ENCODE data around the gene HSPA2. TPM values are rescaled to one million over a fixed set of nuclear protein-coding genes. Genes with fewer than 3 reads are reported as not detected.
"Not testable (repeated sequence)": the region's sequence is repeated elsewhere in the genome, so short reads cannot be mapped to it uniquely, and the experiment has no call there.

HSPA2 gene
- total RNA-seq, 1 experiment from 2014 or later, result 0.15 TPM

DNA sequence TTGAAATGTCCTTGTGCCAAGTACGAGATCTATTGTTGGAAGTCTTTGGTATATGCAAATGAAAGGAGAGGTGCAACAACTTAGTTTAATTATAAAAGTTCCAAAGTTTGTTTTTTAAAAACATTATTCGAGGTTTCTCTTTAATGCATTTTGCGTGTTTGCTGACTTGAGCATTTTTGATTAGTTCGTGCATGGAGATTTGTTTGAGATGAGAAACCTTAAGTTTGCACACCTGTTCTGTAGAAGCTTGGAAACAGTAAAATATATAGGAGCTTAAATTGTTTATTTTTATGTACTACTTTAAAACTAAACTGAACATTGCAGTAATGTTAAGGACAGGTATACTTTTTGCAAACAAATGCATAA lies 2.3 kb downstream of the HSPA2 start:
- H4K20me1 ChIP-seq (ENCODE audit: insufficient read depth, low read depth, low read length), result no peaks in the 10 kb centered on the region
- no peaks in the 10 kb centered on the region for H3K79me2 ChIP-seq (ENCODE audit: low read length)
- H3K9ac ChIP-seq (ENCODE audit: low read length), result no peak overlapping the region
- H3K4me2 ChIP-seq (ENCODE audit: low read depth, low read length, poor library complexity, severe bottlenecking), result no peak overlapping the region
- no peak overlapping the region for H3K4me3 ChIP-seq (ENCODE audit: low read length)
- H3K36me3 ChIP-seq (ENCODE audit: insufficient read depth, low read length), result no peaks in the 10 kb centered on the region
- no peaks in the 10 kb centered on the region for H3K27me3 ChIP-seq (ENCODE audit: low read length)
- no peak overlapping the region for H2AFZ ChIP-seq (ENCODE audit: low read length)
- H3K4me1 ChIP-seq (ENCODE audit: low read length), result peaks cover 5% of the 10 kb centered on the region
- no peak for DNase-seq
- no peak overlapping the region for H3K27ac ChIP-seq (ENCODE audit: low read length)
- H3K9me3 ChIP-seq (ENCODE audit: low read length), result no peaks in the 10 kb centered on the region
- no peaks in the 10 kb centered on the region for H3K9me2 ChIP-seq (replicated peaks; ENCODE audit: insufficient read depth, low read length)

GRCh38 chr14:64544607-64545312 lies 4.2 kb downstream of the HSPA2 start:
- DNase-seq, result no peak
- H3K4me3 ChIP-seq (ENCODE audit: low read length), result no peak overlapping the region
- H3K4me2 ChIP-seq (ENCODE audit: low read depth, low read length, poor library complexity, severe bottlenecking), result no peak overlapping the region
- H3K4me1 ChIP-seq (ENCODE audit: low read length), result peaks cover 3% of the 10 kb centered on the region
- H3K79me2 ChIP-seq (ENCODE audit: low read length), result no peaks in the 10 kb centered on the region
- H3K27me3 ChIP-seq (ENCODE audit: low read length), result no peaks in the 10 kb centered on the region
- H3K36me3 ChIP-seq (ENCODE audit: insufficient read depth, low read length), result no peaks in the 10 kb centered on the region
- H3K9me2 ChIP-seq (replicated peaks; ENCODE audit: insufficient read depth, low read length), result no peaks in the 10 kb centered on the region
- H3K9me3 ChIP-seq (ENCODE audit: low read length), result no peaks in the 10 kb centered on the region
- no peak overlapping the region for H2AFZ ChIP-seq (ENCODE audit: low read length)
- H3K27ac ChIP-seq (ENCODE audit: low read length), result no peak overlapping the region
- no peaks in the 10 kb centered on the region for H4K20me1 ChIP-seq (ENCODE audit: insufficient read depth, low read depth, low read length)
- no peak overlapping the region for H3K9ac ChIP-seq (ENCODE audit: low read length)

DNA sequence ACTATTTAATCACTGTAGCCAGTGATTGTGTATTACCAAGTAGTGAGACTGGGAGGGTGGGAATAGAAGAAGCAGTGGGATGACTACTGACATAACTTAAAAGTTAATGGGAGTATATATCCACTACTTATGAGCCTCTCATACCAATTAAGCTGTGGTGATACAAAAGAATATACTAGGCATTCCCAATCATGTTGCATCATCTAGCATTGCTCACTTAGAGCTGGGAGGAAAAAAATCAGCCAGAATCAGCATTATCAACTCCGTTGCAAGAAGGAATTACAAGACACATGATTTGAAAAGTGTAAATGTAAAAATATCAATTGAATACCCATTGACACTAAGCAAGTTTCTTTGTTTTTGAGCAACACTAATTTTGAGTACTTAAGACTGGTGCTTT lies 8.5 kb downstream of the HSPA2 start:
- H2AFZ ChIP-seq (ENCODE audit: low read length), result no peak overlapping the region
- H3K79me2 ChIP-seq (ENCODE audit: low read length), result no peaks in the 10 kb centered on the region
- H3K4me2 ChIP-seq (ENCODE audit: low read depth, low read length, poor library complexity, severe bottlenecking), result no peak overlapping the region
- no peaks in the 10 kb centered on the region for H3K27me3 ChIP-seq (ENCODE audit: low read length)
- no peak overlapping the region for H3K27ac ChIP-seq (ENCODE audit: low read length)
- no peaks in the 10 kb centered on the region for H3K9me2 ChIP-seq (replicated peaks; ENCODE audit: insufficient read depth, low read length)
- no peaks in the 10 kb centered on the region for H3K4me1 ChIP-seq (ENCODE audit: low read length)
- H3K9ac ChIP-seq (ENCODE audit: low read length), result no peak overlapping the region
- H3K9me3 ChIP-seq (ENCODE audit: low read length), result no peaks in the 10 kb centered on the region
- no peaks in the 10 kb centered on the region for H4K20me1 ChIP-seq (ENCODE audit: insufficient read depth, low read depth, low read length)
- DNase-seq, result no peak
- H3K4me3 ChIP-seq (ENCODE audit: low read length), result no peak overlapping the region
- H3K36me3 ChIP-seq (ENCODE audit: insufficient read depth, low read length), result no peaks in the 10 kb centered on the region

GRCh38 chr14:64549791-64550620 lies 9.5 kb downstream of the HSPA2 start, which contains the start of gene PPP1R36:
PPP1R36 (plus strand) TSS chr14:64549961; CDS start chr14:64549998, 37 bp downstream.
- no peak within 1 kb of the TSS for H2AFZ ChIP-seq (ENCODE audit: low read length)
- no peaks in the 10 kb centered on the region for H3K9me3 ChIP-seq (ENCODE audit: low read length)
- no peaks in the 10 kb centered on the region for H3K27me3 ChIP-seq (ENCODE audit: low read length)
- H3K79me2 ChIP-seq (ENCODE audit: low read length), result no peaks in the 10 kb centered on the region
- no peak for DNase-seq
- no peaks in the 10 kb centered on the region for H3K36me3 ChIP-seq (ENCODE audit: insufficient read depth, low read length)
- H4K20me1 ChIP-seq (ENCODE audit: insufficient read depth, low read depth, low read length), result no peaks in the 10 kb centered on the region
- H3K4me2 ChIP-seq (ENCODE audit: low read depth, low read length, poor library complexity, severe bottlenecking), result no peak within 1 kb of the TSS
- H3K9ac ChIP-seq (ENCODE audit: low read length), result no peak within 1 kb of the TSS
- no peaks in the 10 kb centered on the region for H3K9me2 ChIP-seq (replicated peaks; ENCODE audit: insufficient read depth, low read length)
- H3K27ac ChIP-seq (ENCODE audit: low read length), result no peak within 1 kb of the TSS
- no peaks in the 10 kb centered on the region for H3K4me1 ChIP-seq (ENCODE audit: low read length)
- H3K4me3 ChIP-seq (ENCODE audit: low read length), result no peak within 1 kb of the TSS

DNA sequence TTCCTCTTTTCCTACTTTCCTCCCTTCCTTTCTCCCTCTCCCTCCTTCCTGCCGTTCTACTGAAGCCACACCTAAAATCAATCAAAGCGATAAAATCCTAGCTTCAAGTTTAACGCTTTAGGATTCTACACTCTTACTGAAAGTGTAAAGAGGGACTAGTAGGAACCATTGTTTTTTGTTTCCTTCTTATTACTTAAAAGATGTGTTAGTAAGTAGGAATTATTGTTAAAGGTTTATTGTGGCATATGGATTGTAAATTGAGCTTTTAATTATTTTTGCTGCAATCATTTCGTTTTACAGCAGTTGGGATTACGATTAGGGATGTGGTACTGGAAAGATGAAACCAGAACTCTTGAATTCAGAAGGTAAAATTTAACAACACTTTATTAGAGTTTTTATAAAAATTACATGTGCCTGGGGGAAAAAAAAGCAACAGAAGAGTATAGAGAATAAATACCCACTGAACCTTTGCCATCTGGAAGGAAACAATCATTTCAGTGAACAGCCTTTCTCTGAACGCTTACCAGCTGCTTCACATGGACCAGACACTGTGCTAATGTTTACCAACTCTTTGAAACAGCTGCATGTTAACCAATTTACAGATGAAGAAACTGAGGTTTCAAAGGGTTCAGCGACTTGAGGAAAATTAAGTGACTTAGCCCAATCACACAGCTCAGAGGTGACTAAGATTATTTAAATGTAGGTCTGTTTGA lies 10.2 kb downstream of the HSPA2 start:
- no peak overlapping the region for H3K9ac ChIP-seq (ENCODE audit: low read length)
- H3K9me3 ChIP-seq (ENCODE audit: low read length), result no peaks in the 10 kb centered on the region
- H3K79me2 ChIP-seq (ENCODE audit: low read length), result no peaks in the 10 kb centered on the region
- H3K27ac ChIP-seq (ENCODE audit: low read length), result no peak overlapping the region
- no peak for DNase-seq
- no peak overlapping the region for H3K4me2 ChIP-seq (ENCODE audit: low read depth, low read length, poor library complexity, severe bottlenecking)
- H3K4me3 ChIP-seq (ENCODE audit: low read length), result no peak overlapping the region
- H3K9me2 ChIP-seq (replicated peaks; ENCODE audit: insufficient read depth, low read length), result no peaks in the 10 kb centered on the region
- H3K27me3 ChIP-seq (ENCODE audit: low read length), result no peaks in the 10 kb centered on the region
- H3K36me3 ChIP-seq (ENCODE audit: insufficient read depth, low read length), result no peaks in the 10 kb centered on the region
- H4K20me1 ChIP-seq (ENCODE audit: insufficient read depth, low read depth, low read length), result no peaks in the 10 kb centered on the region
- H3K4me1 ChIP-seq (ENCODE audit: low read length), result no peaks in the 10 kb centered on the region
- no peak overlapping the region for H2AFZ ChIP-seq (ENCODE audit: low read length)

GRCh38 chr14:64554556-64554955 lies 14.0 kb downstream of the HSPA2 start:
- Histone ChIP-seq H3K27ac (ENCODE audit: low read length) (no peak overlapping the region), H3K9ac (ENCODE audit: low read length) (no peak overlapping the region), H3K4me3 (ENCODE audit: low read length) (no peak overlapping the region), H3K9me3 (ENCODE audit: low read length) (no peaks in the 10 kb centered on the region), H4K20me1 (ENCODE audit: insufficient read depth, low read depth, low read length) (no peaks in the 10 kb centered on the region), H3K79me2 (ENCODE audit: low read length) (no peaks in the 10 kb centered on the region), H2AFZ (ENCODE audit: low read length) (no peak overlapping the region), H3K36me3 (ENCODE audit: insufficient read depth, low read length) (no peaks in the 10 kb centered on the region), H3K4me2 (ENCODE audit: low read depth, low read length, poor library complexity, severe bottlenecking) (no peak overlapping the region), H3K27me3 (ENCODE audit: low read length) (no peaks in the 10 kb centered on the region), H3K4me1 (ENCODE audit: low read length) (no peaks in the 10 kb centered on the region), H3K9me2 (replicated peaks; ENCODE audit: insufficient read depth, low read length) (no peaks in the 10 kb centered on the region)
- DNase-seq, result no peak

- Histone ChIP-seq H3K27me3 (ENCODE audit: low read length) (no peaks in the 10 kb centered on the region), H3K9ac (ENCODE audit: low read length) (no peak overlapping the region), H3K9me3 (ENCODE audit: low read length) (no peaks in the 10 kb centered on the region), H3K27ac (ENCODE audit: low read length) (no peak overlapping the region), H3K36me3 (ENCODE audit: insufficient read depth, low read length) (no peaks in the 10 kb centered on the region), H3K4me2 (ENCODE audit: low read depth, low read length, poor library complexity, severe bottlenecking) (no peak overlapping the region), H2AFZ (ENCODE audit: low read length) (no peak overlapping the region), H3K9me2 (replicated peaks; ENCODE audit: insufficient read depth, low read length) (no peaks in the 10 kb centered on the region), H3K4me3 (ENCODE audit: low read length) (no peak overlapping the region), H4K20me1 (ENCODE audit: insufficient read depth, low read depth, low read length) (no peaks in the 10 kb centered on the region), H3K79me2 (ENCODE audit: low read length) (no peaks in the 10 kb centered on the region), H3K4me1 (ENCODE audit: low read length) (no peaks in the 10 kb centered on the region)
- DNase-seq, result no peak
Observed at GRCh38 chr14:64556526-64556925, 16.0 kb downstream of the HSPA2 start.

- not testable (repeated sequence) for H4K20me1 ChIP-seq (ENCODE audit: insufficient read depth, low read depth, low read length); H3K9ac ChIP-seq (ENCODE audit: low read length); DNase-seq; H3K4me2 ChIP-seq (ENCODE audit: low read depth, low read length, poor library complexity, severe bottlenecking); H3K9me2 ChIP-seq (replicated peaks; ENCODE audit: insufficient read depth, low read length); H3K27me3 ChIP-seq (ENCODE audit: low read length); H3K4me3 ChIP-seq (ENCODE audit: low read length); H3K9me3 ChIP-seq (ENCODE audit: low read length); H3K27ac ChIP-seq (ENCODE audit: low read length); H3K4me1 ChIP-seq (ENCODE audit: low read length); H3K36me3 ChIP-seq (ENCODE audit: insufficient read depth, low read length); H3K79me2 ChIP-seq (ENCODE audit: low read length); H2AFZ ChIP-seq (ENCODE audit: low read length)
Observed at GRCh38 chr14:64558216-64558615, 17.7 kb downstream of the HSPA2 start.
